Esophagus squamous epithelium (tissue), 4 donors: ENCODE results near the gene RAPH1.

ENCODE experiments used
- POLR2A ChIP-seq, 4 donors: fragments of 450-650 bp; IDR thresholded peaks; one replicate each; pipeline ENCODE4 v1.6.1; 2017; ENCODE audit warnings: antibody characterized with exemption in 4 of 4, mild to moderate bottlenecking in 4 of 4, moderate library complexity in 3 of 4
- TF ChIP-seq, protein P1 (sequence below), 6 experiments: fragments of 450-650 bp in 4 of 6; fragments of 200-600 bp in 2 of 6; sonication (generic) in 2 of 6; IDR thresholded peaks; one replicate each; pipeline ENCODE4 v1.5.1; 2016 to 2019; ENCODE audit warnings: antibody characterized with exemption in 6 of 6, mild to moderate bottlenecking in 4 of 6, moderate library complexity in 4 of 6

DNA sequence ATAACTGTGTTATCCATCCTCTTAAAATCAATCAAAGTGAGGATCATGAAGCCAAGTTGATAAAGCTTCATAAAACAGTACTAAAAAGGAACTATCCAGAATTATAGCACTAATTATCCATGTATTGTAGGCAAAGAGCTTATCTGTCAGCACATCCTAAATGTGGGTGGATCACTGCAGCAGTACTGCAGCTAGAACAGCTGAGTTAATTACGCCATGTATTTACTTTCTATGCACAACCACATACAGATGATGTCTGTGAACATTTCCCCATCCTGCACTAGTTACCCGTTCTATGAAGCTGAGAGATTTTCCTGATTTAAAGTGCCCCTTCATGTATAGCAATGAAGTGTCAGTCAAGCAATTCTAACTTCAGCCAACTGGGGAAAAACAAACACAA lies 96.6 kb downstream of the RAPH1 start:
- TF ChIP-seq, protein P1, sequence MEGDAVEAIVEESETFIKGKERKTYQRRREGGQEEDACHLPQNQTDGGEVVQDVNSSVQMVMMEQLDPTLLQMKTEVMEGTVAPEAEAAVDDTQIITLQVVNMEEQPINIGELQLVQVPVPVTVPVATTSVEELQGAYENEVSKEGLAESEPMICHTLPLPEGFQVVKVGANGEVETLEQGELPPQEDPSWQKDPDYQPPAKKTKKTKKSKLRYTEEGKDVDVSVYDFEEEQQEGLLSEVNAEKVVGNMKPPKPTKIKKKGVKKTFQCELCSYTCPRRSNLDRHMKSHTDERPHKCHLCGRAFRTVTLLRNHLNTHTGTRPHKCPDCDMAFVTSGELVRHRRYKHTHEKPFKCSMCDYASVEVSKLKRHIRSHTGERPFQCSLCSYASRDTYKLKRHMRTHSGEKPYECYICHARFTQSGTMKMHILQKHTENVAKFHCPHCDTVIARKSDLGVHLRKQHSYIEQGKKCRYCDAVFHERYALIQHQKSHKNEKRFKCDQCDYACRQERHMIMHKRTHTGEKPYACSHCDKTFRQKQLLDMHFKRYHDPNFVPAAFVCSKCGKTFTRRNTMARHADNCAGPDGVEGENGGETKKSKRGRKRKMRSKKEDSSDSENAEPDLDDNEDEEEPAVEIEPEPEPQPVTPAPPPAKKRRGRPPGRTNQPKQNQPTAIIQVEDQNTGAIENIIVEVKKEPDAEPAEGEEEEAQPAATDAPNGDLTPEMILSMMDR (IDR thresholded peaks at IDR 0.05), result no peak
- no peak for TF ChIP-seq POLR2A (IDR thresholded peaks at IDR 0.05)
